HG03460 (cell line): ENCODE data around the gene MCF2L.
"Not testable (repeated sequence)": the region's sequence is repeated elsewhere in the genome, so short reads cannot be mapped to it uniquely, and the experiment has no call there.

ENCODE experiments used
- ATAC-seq: cut with Tn5 transposase; IDR thresholded peaks from one replicate; pipeline ENCODE4 v1.9.1; 2021; ENCODE audit not compliant: unreplicated experiment

The MCF2L gene

DNA sequence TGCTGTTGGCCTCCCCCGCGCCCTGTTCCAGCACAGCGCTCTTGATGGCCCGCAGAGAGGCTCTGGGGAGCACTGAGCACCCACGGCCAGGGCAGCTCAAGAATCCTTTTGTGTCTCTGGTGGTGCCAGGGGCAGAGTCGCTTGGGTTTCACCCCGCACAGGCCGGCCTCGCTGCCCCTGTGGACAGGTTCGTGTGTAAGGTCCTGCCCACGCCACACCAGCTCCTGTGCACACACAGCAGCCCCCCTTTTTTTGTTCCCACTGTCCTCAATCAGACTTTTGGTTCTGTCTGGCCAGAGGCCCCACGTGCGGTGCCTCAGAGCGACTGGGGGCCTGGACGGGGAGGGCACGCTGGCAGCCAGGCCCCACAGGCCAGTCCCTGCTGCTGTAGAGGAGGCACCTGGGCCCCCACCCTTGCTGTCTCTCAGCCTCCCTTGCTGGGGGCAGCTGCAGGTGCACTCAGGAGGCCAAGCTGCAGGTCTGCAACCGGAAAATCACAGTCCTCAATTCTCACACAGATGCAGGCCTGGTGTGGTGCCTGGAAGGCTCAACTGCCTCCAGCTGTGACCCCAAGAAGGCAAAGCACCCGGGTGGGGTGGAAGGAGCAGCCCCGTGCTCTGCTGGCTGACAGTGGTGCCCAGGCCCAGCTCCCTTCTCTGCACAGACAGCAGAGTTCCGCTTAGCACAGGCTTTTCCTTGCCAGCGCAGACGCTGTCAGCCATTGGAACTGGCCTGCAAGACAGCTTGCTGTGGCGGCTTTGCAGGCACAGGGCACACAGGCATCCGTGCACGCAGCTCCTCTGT is 124.0 kb downstream of the MCF2L start:
- no peak for ATAC-seq

DNA sequence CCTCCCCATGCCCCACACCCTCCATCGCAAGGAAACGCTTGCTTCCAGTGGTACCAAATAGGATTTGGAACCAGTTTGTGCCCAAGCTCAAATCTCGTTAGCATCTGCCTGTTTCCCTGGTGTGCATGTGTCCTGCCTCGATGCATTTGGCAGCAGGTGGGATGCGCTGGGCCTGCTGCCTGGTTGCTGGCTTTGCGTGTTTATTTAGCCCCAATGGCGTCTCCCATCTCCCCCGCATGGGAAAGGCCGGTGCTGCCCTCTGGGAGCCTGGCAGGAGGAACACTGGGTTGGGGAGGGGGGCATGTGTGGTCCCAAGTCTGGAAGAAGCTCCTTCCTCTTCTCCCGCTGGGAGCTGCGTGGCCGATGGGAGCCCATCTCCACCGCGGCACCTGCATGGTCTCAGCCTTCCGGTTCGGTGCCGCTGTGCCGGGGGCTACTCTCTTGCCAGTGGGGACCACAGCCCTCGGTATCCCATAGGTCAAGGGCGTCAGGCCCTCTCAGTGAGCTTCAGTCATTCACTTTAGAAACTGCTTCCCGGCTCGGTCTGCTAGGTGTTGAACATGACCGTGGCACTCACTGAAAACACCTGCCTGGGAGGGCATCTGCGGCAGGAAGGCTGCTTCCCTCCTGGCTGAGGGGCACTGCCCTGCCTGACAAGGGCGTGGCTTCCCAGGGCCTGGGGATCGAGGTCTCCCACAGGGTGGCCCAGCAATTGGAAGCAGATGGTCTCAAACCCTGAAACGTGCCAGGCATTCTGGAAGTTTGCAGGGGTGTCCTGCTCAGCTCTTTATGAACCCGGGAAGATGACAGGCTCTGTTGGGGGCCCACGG is 124.8 kb downstream of the MCF2L start:
- no peak for ATAC-seq

DNA sequence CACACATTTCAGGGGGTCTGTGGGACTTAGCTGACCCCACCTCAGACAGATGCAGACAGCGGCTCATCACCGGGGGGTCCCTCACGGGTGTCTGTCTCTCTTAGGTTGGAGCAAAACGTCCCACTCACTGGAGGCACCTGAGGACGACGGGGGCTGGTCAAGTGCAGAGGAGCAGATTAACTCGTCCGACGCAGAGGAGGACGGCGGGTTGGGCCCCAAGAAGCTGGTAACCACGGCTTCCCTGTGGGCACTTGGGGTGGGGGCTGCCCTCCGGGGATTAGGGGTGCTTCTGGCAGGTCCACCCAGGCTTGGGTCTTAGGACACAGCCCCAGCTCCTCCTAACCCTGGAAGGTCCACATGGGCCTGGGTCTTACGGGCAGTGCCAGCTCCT is 125.4 kb downstream of the MCF2L start:
- ATAC-seq: no peak

DNA sequence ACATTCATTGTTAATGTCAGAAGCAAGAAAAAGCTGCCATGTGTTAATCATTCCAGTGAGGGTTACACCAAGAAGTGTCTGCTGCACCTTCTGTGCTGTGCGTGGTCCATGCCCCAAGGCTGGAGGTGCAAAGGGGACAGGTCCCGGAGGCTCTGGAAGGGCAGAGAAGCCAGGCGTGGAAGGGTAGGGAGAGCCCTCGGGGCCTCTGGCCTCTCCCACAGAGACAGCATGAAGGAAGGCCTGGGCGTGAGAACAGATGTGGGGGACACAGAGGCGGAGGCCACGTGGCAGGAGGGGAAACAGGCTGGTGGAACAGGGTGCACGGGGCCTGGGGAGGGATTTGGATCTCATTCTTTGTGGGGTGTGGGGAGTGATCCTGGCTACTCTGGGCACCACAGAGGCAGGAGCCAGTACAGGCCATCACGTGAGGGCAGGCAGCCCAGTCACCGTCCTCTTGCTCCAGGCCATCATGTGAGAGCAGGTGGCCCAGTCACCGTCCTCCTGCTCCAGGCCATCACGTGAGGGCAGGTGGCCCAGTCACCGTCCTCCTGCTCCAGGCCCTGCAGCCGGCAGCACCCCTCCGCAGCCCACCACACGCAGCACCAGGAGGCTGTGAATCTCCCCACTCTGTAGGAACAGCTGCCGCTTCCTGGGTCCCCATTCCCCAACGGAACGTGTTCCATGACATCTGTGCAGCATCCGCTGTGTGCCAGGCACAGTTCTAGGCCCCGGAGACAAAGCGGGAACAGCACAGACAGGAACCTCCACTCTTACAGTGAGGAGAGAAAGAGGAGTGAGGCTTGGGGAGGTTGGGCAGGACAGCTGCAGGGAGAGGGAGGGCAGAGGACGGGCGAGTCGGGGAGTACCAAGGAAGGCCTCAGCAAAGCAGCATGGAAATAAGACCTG is 126.4 kb downstream of the MCF2L start:
- ATAC-seq: no peak

DNA sequence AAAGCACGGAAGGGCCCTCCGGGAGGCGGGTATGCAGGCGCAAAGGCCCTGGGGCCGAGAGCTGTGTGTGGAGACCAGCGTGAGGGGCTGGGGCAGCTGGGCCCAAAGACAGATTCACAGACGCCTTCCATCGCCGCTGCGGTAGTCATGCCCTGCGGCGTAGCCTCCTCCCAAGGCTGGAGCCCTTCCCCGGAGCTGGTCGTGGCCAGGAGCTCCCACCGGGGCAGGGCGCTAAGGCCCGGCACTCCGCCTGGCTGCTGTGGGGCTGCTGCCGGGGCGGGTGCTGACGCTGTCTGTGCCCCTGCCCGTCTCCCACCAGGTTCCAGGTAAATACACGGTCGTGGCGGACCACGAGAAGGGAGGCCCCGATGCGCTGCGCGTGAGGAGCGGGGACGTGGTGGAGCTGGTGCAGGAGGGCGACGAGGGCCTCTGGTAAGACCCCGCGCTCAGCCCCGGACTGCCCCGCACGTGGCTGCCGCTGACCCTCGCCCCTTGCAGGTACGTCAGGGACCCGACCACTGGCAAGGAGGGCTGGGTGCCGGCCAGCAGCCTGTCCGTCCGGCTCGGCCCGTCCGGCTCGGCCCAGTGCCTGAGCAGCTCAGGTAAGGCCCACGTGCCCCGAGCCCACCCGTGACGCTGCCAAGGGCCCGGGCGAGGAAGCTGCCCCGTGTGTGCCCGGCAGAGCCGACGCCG is 127.2 kb downstream of the MCF2L start:
- ATAC-seq: no peak

DNA sequence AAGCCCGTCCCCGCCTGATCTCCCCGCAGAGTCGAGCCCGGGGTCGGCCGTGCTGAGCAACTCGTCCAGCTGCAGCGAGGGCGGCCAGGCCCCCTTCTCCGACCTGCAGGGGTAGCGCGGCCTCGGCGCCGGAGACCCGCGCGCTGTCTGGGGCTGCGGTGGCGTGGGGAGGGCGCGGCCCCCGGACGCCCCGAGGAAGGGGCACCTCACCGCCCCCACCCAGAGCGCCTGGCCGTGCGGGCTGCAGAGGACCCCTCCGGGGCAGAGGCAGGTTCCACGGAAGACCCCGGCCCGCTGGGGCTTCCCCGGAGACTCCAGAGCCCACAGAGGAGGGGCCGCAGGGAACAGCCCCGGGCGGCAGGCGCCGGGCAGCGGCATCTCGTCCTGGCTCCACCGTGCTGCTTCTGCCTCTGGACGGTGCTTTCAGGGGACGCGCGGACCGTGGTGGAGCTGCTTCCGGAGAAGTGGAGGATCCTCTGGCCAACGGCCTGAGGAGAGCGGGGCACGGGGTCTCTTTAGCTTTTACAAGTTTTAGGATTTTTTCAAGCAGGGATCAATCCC is 127.8 kb downstream of the MCF2L start:
- no peak for ATAC-seq

DNA sequence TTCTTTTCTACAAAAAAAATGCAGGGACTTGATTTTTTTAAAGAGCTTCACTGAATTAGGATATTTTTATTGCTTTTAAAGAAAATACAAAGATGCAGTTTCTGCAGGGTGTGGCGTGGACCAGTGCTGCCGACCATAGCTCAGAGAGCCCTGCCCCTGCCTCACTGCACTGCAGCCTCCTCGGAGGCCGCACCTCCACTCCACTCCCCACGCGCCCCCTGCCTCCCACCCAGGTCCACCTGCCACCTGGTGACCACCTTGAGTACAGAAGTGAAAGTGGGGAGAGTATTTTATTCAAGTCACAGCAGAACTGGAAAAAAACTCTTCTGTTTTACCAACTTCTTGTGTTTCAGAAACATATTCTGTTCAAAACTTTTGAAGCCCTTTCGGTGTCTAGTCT is 128.6 kb downstream of the MCF2L start:
- no peak for ATAC-seq

DNA sequence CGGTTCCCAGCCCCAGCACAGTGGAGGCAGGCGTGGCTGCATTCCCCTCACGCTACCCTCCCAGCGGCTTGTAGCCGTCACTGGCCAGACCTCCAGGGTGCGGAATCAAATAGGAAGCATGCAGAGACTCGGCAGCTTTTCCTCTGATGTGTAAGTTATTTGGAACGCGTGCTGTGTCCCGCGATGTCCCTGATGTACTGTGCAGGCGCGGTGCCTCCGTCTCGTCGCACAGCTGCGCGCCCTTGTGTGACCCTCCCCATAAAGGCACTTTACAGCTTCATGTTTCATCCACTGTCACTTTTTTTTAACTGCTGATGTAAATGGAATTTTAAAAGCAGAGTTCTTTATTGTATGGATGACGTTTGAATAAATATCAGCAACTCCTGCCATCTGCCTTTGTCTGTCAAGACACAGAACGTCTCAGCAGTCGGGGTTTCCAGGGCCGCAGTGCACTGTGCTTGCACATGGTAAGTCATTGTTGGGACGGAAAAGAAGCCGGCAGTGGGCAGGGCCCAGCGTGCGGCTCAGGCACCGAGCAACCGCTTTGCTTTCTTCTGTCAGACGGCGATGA is 129.2 kb downstream of the MCF2L start:
- no peak for ATAC-seq

DNA sequence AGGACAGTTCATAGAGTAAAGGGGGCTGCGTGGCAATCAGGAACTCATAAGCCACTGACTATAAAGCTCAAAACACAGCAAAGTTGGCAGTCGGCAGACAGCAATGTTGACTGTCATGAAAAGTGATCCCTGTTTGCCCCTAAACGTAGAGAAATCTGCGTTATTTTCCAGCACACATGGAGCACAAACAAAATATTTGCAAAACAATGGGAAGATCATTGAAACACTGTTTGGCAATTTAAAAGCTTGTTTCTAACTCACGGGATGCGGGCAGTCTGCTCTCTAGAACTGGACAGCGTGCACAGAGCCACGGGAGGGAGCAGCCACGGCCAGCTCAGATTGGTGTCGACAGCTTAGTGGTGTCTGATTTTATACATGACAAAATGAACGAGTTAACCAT is 130.1 kb downstream of the MCF2L start:
- ATAC-seq: no peak

DNA sequence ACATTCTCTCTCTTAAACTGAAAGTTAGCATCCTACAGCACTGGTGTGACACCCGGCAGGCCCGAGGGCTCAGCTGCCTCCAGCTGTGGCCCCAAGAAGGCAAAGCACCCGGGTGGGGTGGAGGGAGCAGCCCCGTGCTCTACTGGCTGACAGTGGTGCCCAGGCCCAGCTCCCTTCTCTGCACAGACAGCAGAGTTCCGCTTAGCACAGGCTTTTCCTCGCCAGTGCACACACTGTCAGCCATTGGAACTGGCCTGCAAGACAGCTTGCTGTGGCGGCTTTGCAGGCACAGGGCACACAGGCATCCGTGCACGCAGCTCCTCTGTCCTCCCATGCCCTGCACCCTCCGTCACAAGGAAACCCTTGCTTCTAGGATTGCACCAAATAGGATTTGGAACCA is 133.3 kb downstream of the MCF2L start:
- not testable (repeated sequence) for ATAC-seq

DNA sequence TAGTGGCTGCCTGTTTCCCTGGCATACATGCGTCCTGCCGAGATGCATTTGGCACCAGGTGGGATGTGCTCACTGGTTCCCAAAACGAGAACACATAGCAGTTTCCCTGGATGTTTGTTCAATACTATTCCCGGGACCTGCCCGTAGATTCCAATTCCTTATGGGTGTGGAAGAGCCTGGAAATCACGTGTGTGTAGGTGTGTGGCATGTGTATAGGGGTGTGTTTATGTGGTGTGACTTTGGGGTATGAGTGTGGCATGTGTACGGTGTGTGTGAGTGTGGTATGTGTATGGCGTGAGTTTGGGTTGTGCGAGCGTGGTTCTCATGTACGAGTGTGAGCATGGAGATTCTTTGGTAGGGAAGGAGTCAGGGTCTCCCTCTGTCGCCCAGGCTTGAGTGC is 133.7 kb downstream of the MCF2L start:
- no peak for ATAC-seq

DNA sequence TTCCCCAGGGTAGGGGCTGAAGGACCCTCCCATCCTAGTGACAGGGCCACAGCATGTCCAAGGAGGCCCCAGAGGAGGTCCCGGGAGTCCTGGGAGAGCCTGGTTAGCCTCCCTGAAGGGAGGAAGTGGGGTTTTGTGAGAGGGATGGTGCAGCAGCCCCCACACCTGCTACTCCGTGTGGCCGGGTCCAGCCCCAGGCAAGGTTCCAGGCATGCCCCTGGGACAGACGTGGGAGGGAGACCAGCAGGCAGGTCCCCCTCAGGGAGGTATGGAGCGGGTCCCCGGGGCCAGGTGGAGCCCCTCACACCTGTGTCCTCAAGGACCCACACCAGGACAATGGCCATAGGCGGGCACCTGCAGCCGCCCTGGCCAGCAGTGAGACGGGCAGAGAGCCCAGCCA is 134.6 kb downstream of the MCF2L start:
- ATAC-seq: no peak

DNA sequence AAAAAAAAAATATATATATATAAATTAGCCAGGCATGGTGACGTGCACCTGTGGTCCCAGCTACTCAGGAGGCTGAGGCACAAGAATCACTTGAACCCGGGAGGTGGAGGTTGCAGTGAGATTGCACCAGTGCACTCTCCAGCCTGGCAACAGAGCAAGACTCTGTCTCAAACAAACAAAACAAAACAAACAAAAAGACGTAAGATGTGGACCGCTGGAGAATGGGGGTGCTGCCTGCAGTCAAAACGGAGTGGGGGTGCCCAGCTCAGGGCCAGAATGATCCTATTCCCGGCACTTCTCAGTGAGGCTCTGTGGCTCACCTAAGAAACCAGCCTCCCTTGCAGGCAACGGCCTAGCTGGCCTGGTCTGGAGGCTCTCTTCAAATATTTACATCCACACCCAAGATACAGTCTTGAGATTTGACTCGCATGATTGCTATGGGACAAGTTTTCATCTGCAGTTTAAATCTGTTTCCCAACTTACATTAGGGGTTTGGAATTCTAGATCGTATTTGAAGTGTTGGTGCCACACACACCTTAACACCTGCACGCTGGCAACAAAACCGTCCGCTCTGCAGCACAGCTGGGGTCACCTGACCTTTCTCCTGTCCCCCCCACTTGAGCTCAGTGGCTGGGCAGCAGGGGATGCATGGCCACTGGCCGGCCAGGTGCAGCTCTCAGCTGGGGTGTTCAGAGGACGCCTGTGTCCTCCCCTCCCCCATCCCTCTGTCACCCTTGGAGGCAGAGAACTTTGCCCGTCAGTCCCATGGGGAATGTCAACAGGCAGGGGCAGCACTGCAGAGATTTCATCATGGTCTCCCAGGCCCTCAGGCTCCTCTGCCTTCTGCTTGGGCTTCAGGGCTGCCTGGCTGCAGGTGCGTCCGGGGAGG is 136.3 kb downstream of the MCF2L start, which contains the start of gene F7:
Gene F7 (plus strand): TSS at position 760 of the 889 bp plus-strand sequence. CDS start 51 bp downstream, at position 811.
- no peak for ATAC-seq

DNA sequence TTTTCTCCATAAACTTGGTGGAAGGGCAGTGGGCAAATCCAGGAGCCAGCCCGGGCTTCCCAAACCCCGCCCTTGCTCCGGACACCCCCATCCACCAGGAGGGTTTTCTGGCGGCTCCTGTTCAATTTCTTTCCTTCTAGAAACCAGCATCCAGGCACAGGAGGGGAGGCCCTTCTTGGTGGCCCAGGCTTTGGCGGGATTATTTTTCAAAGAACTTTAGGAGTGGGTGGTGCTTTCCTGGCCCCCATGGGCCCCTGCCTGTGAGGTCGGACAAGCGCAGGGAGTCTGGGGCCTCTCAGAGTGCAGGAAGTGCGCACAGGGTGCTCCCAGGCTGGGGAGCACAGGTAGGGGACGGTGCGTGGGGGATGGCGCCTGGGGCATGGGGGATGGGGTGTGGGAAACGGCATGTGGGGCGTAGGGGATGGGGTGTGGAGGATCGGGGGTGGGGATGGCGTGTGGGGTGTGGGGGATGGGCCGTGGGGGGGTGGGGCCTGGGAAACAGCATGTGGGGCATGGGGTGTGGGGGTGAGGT is 137.0 kb downstream of the MCF2L start:
- ATAC-seq: no peak

DNA sequence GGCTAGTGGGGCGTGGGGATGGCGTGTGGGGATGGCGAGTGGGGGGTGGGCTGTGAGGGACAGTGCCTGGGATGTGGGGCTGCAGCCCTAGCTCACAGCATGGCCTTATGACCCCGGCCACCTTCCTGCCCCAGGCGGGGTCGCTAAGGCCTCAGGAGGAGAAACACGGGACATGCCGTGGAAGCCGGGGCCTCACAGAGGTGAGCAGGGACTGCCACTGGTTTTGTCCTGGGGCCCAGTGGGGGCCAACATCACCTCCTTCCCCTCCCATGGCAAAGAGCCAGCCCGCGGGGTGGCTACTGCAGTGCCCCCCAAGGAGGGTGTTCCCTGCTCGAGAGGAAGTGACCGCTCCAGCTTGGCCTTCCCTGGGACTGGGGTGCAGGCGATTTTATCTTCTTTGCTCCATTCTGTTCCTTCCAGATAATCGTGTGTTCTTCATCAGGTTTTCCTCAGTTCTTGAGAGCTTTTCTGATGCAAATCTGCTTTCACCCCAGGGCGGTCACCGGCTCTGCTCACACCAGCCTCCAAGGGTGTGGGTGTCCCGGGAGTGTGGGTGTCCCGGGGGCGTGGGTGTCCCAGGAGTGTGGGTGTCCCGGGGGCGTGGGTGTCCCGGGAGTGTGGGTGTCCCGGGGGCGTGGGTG is 137.8 kb downstream of the MCF2L start:
- no peak for ATAC-seq

DNA sequence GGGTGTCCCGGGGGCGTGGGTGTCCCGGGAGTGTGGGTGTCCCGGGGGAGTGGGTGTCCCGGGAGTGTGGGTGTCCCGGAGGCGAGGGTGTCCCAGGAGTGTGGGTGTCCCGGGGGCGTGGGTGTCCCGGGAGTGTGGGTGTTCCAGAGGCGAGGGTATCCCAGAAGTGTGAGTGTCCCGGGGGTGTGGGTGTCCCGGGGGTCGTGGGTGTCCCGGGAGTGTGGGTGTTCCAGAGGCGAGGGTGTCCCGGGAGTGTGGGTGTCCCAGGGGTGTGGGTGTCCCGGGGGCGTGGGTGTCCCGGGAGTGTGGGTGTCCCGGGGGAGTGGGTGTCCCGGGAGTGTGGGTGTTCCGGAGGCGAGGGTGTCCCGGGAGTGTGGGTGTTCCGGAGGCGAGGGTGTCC is 139.5 kb downstream of the MCF2L start:
- ATAC-seq: not testable (repeated sequence)

DNA sequence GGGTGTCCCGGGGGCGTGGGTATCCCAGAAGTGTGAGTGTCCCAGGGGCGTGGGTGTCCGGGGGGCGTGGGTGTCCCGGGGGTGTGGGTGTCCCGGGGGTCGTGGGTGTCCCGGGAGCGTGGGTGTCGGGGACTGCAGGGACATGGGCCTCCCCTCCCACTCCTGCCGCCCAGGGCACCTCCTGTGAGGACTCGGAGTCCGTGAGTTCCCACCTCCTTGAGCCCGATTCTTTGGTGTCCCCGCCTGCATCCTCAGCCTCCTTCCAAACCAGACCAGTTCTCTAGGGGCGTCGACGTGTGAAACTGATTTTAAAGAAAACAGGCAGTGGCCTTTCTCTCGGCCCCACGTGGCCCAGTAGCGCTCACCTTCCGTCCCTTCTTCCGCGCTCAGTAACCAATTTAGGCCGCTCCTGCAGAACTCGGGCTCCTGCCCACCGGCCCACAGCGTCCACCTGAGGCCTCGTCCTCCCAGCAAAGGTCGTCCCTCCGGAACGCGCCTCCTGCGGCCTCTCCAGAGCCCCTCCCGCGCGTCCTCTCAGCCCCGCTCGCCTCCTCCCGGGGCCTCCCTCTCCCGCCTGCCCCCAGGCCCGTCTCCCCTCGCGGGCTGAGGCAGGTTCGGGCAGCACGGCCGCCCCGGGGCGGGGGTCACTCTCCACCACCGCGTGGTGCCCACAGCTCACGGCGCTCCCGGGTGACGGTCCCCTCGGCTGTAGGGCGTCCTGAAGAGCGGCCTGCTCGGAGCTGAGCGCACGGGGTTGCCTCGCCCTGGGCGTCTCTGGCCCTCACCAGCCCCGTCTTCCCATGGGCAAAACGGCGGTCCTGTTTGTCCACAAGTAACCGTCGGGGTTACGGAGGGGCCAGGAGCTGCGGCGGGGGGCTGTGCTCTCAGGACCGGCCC is 140.4 kb downstream of the MCF2L start:
- ATAC-seq: no peak
